ENCODE measurements around the gene EIF5AL1. TPM values are rescaled to one million over a fixed set of nuclear protein-coding genes. Genes with fewer than 3 reads are reported as not detected.

EIF5AL1 gene
- total RNA-seq, 1 experiment from 2014 or later = 0.39 TPM

DNA sequence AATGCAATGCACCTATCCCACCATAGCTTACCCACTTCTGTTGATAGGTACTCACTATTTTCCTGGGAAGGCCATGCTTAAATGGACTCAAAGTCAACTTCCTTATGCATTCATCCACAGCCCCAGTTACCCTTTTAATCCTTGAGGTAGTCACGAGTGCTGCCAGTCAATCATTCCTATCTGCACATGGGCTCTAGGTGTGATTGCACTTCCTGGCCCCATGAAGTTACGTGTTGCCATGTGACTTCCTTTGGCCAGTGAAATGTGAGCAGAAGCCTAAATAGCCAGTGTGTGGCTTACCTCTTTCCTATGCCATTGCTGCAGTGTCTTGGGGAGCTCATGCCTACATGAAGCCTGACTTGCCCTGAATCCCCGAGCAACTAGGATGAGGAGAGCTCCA, 23.5 kb upstream of the EIF5AL1 start:
- Mint-ChIP-seq H3K36me3 (ENCODE audit: insufficient read depth in 1 of 3, low read depth in 3 of 3) (no peaks in the 10 kb centered on the region), H3K27me3 (ENCODE audit: low read depth) (peaks cover 18% of the 10 kb centered on the region), H3K27ac (no peak overlapping the region), H3K4me3 (no peak overlapping the region), H3K4me1 (peaks cover 7 to 19% of the 10 kb centered on the region in 2 experiments), H3K9me3 (no peaks in the 10 kb centered on the region)
- H2AK5ac ChIP-seq (ENCODE audit: insufficient read length, low read length) = no peak overlapping the region
- no peak overlapping the region for H3K56ac ChIP-seq (ENCODE audit: insufficient read length, low read depth, low read length)
- WGBS (ENCODE audit: extremely low coverage, insufficient read length, low lambda C conversion rate) = no CpG with 5 or more reads among the region's 3 CpGs
- no peak overlapping the region for H2BK120ac ChIP-seq (ENCODE audit: low read depth, low read length, poor library complexity, severe bottlenecking)
- no peaks in the 10 kb centered on the region for H3K9me3 ChIP-seq (ENCODE audit: control insufficient read depth, low read depth, low read length)
- H3K14ac ChIP-seq (ENCODE audit: insufficient read depth, low read length) = no peak overlapping the region
- H3K18ac ChIP-seq (ENCODE audit: insufficient read length, low read depth, low read length) = no peak overlapping the region
- TF ChIP-seq, protein P1, sequence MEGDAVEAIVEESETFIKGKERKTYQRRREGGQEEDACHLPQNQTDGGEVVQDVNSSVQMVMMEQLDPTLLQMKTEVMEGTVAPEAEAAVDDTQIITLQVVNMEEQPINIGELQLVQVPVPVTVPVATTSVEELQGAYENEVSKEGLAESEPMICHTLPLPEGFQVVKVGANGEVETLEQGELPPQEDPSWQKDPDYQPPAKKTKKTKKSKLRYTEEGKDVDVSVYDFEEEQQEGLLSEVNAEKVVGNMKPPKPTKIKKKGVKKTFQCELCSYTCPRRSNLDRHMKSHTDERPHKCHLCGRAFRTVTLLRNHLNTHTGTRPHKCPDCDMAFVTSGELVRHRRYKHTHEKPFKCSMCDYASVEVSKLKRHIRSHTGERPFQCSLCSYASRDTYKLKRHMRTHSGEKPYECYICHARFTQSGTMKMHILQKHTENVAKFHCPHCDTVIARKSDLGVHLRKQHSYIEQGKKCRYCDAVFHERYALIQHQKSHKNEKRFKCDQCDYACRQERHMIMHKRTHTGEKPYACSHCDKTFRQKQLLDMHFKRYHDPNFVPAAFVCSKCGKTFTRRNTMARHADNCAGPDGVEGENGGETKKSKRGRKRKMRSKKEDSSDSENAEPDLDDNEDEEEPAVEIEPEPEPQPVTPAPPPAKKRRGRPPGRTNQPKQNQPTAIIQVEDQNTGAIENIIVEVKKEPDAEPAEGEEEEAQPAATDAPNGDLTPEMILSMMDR (conservative IDR thresholded peaks at IDR 0.05) = no peak
- H2AFZ ChIP-seq (ENCODE audit: low read length) = no peak overlapping the region
- H3K23me2 ChIP-seq (ENCODE audit: insufficient read length, low read depth, low read length, poor library complexity, severe bottlenecking) = no peaks in the 10 kb centered on the region
- H3K4me2 ChIP-seq (ENCODE audit: insufficient read depth, insufficient read length, low read length) = no peak overlapping the region
- H3K79me1 ChIP-seq (ENCODE audit: insufficient read depth, low read depth, low read length, poor library complexity, severe bottlenecking) = no peaks in the 10 kb centered on the region
- H3K79me2 ChIP-seq (ENCODE audit: insufficient read depth, low read length) = no peaks in the 10 kb centered on the region
- H3K9ac ChIP-seq (ENCODE audit: extremely low read depth, insufficient read length, low read length) = no peak overlapping the region
- no peaks in the 10 kb centered on the region for H4K20me1 ChIP-seq (ENCODE audit: control insufficient read depth, insufficient read depth, insufficient read length)
- no peak overlapping the region for H2BK15ac ChIP-seq (ENCODE audit: low read depth, low read length)
- no peak overlapping the region for H3K23ac ChIP-seq (ENCODE audit: insufficient read length, low read depth, low read length)
- H3K4me1 ChIP-seq (ENCODE audit: insufficient read depth, low read length) = no peaks in the 10 kb centered on the region; the same call in 1 of the 2 replicates
- H4K8ac ChIP-seq (replicated peaks; ENCODE audit: insufficient read length, low read depth, low read length) = no peak overlapping the region
- no peak overlapping the region for H3K27ac ChIP-seq (ENCODE audit: insufficient read length, low read depth, low read length)
- no peak overlapping the region for H4K5ac ChIP-seq (ENCODE audit: insufficient read length, low read depth, low read length)
- no peak overlapping the region for H4K91ac ChIP-seq (ENCODE audit: insufficient read length, low read depth, low read length)
- no peaks in the 10 kb centered on the region for H3K27me3 ChIP-seq (ENCODE audit: insufficient read depth, low read length)
- H3K4ac ChIP-seq (ENCODE audit: low read depth, low read length) = no peak overlapping the region
- H2BK12ac ChIP-seq (ENCODE audit: insufficient read length, low read depth, low read length) = no peak overlapping the region
- no peak overlapping the region for H2BK5ac ChIP-seq (ENCODE audit: insufficient read length, low read length)
- no peak overlapping the region for H2BK20ac ChIP-seq (ENCODE audit: low read depth, low read length, poor library complexity, severe bottlenecking)
- no peak overlapping the region for H3T11ph ChIP-seq (ENCODE audit: low read length)
- peak; percentile 15 for DNase-seq
